ENCODE data around the gene RPL5. TPM values are rescaled to one million over a fixed set of nuclear protein-coding genes. Genes with fewer than 3 reads are reported as not detected.
A peak's percentile ranks its signal among the peaks of the same experiment; 100 is the strongest.

The RPL5 gene
- total and polyA plus RNA-seq, 9 of the 15 experiments (the other 6 are each of a cell fraction or from before 2014, with no cell fraction given) = 1,467 to 4,252 (median 2,454) TPM

- TF ChIP-seq PTTG1 (tag; IDR thresholded peaks at IDR 0.05; ENCODE audit: low read depth) (no peak), JUND (IDR thresholded peaks at IDR 0.05; ENCODE audit: borderline replicate concordance, low read depth, low read length) (no peak), JUND (tag; IDR thresholded peaks at IDR 0.05; ENCODE audit: borderline replicate concordance, low read depth, low read length) (no peak), HDAC3 (IDR thresholded peaks at IDR 0.05; ENCODE audit: borderline replicate concordance, partially characterized antibody) (no peak)
Observed at GRCh38 chr1:92790081-92790480, 41.8 kb upstream of the RPL5 start (continued).

- no TSS peak for BruUV-seq (replicated peaks)
- POLR2A ChIA-PET = interaction anchor here (1.7 to 3.2 kb wide), 2 partner anchors 12 to 16 kb away, joined by 4 to 12 read pairs; no protein-coding TSS in a partner anchor
Observed at GRCh38 chr1:92790867-92791266, 41.0 kb upstream of the RPL5 start.

More at GRCh38 chr1:92790867-92791266, 41.0 kb upstream of the RPL5 start:
- Histone ChIP-seq H3K4me1 (replicated peaks in 1 of 2; ENCODE audit: control insufficient read depth in 2 of 2, insufficient read depth in 2 of 2, low read length in 2 of 2) (peaks cover 13 to 27% of the 10 kb centered on the region in 2 experiments; a peak in 4 of 5 replicates), H4K20me1 (replicated peaks; ENCODE audit: control insufficient read depth, insufficient read depth, low read length) (no peaks in the 10 kb centered on the region), H3K36me3 (ENCODE audit: control insufficient read depth, insufficient read depth, low read length) (no peaks in the 10 kb centered on the region), H3K79me2 (ENCODE audit: control insufficient read depth, insufficient read depth, low read length) (no peaks in the 10 kb centered on the region), H3K4me3 (no peak overlapping the region), H3K9me1 (ENCODE audit: control insufficient read depth, insufficient read depth, low read length) (no peaks in the 10 kb centered on the region), H3K27me3 (ENCODE audit: control insufficient read depth in 2 of 2, insufficient read depth in 2 of 2, low read length in 2 of 2) (no peaks in the 10 kb centered on the region), H3K9me3 (replicated peaks; ENCODE audit: control insufficient read depth, insufficient read depth, low read depth, low read length) (no peaks in the 10 kb centered on the region), H3K4me2 (ENCODE audit: insufficient read depth, low read length) (no peak overlapping the region), H2AFZ (ENCODE audit: low read depth, low read length) (no peak overlapping the region), H3K9ac (ENCODE audit: insufficient read depth in 1 of 2, low read depth in 2 of 2, low read length in 2 of 2) (no peak overlapping the region), H3K27ac (ENCODE audit: extremely low read depth, low read depth, low read length) (no peak overlapping the region)
- DNase-seq (ENCODE audit: extremely low read depth in 1 of 4, low spot score in 3 of 4) (no peak), ATAC-seq (no peak), FAIRE-seq (no peak)
- WGBS (ENCODE audit: insufficient coverage, low coverage, missing lambda C conversion rate) = 92% methylated on average over 2 of the region's 2 CpGs
- in situ Hi-C loops (cut with MboI) (no loop called here), intact Hi-C loops (cut with micrococcal nuclease) (no loop called here)
- CTCF ChIA-PET (ENCODE audit: low intra/inter-chr PET ratio) = no interaction called here
- TF ChIP-seq HMBOX1 (IDR thresholded peaks at IDR 0.05) (0 out of 2 replicates have a peak, but pooled peaks have one; percentile 17), DMBX1 (CRISPR knock-in tag; IDR thresholded peaks at IDR 0.05; ENCODE audit: borderline replicate concordance) (no peak), ZNF121 (CRISPR knock-in tag; conservative IDR thresholded peaks at IDR 0.05) (0 out of 2 replicates have a peak, but pooled peaks have one; percentile 1)

Data from K562 (cell line).